SU-DHL-6 (cell line): ENCODE measurements around the gene B3GAT1.

ENCODE experiments used
- EZH2phosphoT487 ChIP-seq: fragments of 200-600 bp; sonication (generic), shearing (Covaris generic); conservative IDR thresholded peaks from 2 replicates; pipeline ENCODE4 v1.6.1; 2018; ENCODE audit warnings: mild to moderate bottlenecking, antibody characterized with exemption, low read length, moderate library complexity, mixed read lengths
- TF ChIP-seq, protein P1 (sequence below): fragments of 200-600 bp; sonication (generic); IDR thresholded peaks from one replicate; pipeline ENCODE4 v1.5.1; 2017; ENCODE audit warnings: antibody characterized with exemption, mild to moderate bottlenecking, low read length, moderate library complexity; ENCODE audit not compliant: insufficient read depth, poor library complexity, severe bottlenecking

- TF ChIP-seq EZH2phosphoT487, result no peak
- TF ChIP-seq, protein P1, sequence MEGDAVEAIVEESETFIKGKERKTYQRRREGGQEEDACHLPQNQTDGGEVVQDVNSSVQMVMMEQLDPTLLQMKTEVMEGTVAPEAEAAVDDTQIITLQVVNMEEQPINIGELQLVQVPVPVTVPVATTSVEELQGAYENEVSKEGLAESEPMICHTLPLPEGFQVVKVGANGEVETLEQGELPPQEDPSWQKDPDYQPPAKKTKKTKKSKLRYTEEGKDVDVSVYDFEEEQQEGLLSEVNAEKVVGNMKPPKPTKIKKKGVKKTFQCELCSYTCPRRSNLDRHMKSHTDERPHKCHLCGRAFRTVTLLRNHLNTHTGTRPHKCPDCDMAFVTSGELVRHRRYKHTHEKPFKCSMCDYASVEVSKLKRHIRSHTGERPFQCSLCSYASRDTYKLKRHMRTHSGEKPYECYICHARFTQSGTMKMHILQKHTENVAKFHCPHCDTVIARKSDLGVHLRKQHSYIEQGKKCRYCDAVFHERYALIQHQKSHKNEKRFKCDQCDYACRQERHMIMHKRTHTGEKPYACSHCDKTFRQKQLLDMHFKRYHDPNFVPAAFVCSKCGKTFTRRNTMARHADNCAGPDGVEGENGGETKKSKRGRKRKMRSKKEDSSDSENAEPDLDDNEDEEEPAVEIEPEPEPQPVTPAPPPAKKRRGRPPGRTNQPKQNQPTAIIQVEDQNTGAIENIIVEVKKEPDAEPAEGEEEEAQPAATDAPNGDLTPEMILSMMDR, result no peak
Measured at GRCh38 chr11:134454146-134454690, 42.2 kb upstream of the B3GAT1 start.
